Measurements from ENCODE around the gene TWF2.

GRCh38 chr3:52238761-52239701 lies at the start of gene TWF2:
- TF ChIP-seq, protein P1, sequence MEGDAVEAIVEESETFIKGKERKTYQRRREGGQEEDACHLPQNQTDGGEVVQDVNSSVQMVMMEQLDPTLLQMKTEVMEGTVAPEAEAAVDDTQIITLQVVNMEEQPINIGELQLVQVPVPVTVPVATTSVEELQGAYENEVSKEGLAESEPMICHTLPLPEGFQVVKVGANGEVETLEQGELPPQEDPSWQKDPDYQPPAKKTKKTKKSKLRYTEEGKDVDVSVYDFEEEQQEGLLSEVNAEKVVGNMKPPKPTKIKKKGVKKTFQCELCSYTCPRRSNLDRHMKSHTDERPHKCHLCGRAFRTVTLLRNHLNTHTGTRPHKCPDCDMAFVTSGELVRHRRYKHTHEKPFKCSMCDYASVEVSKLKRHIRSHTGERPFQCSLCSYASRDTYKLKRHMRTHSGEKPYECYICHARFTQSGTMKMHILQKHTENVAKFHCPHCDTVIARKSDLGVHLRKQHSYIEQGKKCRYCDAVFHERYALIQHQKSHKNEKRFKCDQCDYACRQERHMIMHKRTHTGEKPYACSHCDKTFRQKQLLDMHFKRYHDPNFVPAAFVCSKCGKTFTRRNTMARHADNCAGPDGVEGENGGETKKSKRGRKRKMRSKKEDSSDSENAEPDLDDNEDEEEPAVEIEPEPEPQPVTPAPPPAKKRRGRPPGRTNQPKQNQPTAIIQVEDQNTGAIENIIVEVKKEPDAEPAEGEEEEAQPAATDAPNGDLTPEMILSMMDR (IDR thresholded peaks at IDR 0.05; ENCODE audit: low read depth, low read length): peak; percentile 57
- no peak for TF ChIP-seq EZH2phosphoT487 (IDR thresholded peaks at IDR 0.05; ENCODE audit: low read depth)

Data from OCI-LY3 (cell line).